Stimulated activated CD4-positive, alpha-beta T cell treated with anti-CD3 and anti-CD28 coated beads, Interleukin-2, amount 100 ng/mL, for 4 hours (primary cell): Measurements from ENCODE around the gene SMIM41.
A peak's percentile ranks its signal among the peaks of the same experiment; 100 is the strongest.

Source experiments
- DNase-seq: peaks from one replicate; pipeline ENCODE4 v3.0.0-alpha.2; 2020; ENCODE audit warnings: low read depth

SMIM41 gene

DNA sequence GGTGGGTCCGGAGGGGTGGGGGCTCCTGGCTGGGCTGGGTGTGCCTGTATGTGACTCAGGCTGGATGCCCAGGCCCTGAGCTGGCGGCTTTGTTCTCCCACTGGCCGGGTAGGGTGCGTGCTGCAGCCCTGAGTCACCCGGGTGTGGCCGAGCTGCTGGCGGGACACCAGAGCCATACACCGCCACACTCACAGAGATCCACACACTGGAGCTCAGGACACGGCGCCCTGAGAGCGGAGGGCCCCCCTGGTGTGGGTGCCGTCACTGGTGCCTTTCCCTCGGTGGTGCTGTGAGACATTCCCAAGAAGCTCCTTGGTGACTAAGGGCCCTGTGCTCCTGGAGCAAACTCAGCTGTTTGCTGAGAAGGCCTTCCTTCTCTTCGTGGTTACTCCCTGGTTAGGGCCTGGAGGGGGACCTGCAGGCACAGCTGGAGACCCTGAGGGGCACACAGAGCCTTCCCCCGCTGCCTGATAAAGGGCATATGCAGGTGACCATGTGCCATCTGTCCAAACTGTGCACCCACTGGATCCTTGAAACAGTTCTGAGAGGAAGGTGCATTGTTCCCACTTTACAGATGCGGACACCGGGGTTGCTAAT lies 68.0 kb downstream of the SMIM41 start:
- DNase-seq: no peak

DNA sequence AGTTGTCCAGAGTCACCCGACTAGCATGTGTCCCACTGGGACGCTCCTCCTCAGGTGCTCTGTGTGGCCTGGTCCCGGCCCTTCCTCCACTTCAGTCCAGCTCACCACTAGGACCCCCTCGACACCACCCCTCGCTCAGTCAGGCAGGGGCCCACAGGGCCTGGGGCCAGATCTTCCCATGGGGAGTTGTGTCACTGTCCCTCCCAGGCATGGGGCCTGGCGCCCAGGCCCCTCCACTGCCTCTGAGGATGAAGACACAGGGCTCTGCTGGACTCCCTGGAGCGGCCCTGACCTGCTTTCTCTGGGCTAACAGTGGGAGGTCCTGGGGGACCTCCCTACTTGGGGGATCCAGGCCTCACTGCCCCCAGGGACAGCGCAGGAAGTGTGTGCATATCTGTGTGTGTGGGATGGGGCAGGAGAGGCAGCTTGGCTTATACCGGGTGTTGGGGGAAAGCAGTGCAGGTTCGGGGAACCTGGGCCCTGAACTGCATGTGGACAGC lies 68.5 kb downstream of the SMIM41 start:
- no peak for DNase-seq

DNA sequence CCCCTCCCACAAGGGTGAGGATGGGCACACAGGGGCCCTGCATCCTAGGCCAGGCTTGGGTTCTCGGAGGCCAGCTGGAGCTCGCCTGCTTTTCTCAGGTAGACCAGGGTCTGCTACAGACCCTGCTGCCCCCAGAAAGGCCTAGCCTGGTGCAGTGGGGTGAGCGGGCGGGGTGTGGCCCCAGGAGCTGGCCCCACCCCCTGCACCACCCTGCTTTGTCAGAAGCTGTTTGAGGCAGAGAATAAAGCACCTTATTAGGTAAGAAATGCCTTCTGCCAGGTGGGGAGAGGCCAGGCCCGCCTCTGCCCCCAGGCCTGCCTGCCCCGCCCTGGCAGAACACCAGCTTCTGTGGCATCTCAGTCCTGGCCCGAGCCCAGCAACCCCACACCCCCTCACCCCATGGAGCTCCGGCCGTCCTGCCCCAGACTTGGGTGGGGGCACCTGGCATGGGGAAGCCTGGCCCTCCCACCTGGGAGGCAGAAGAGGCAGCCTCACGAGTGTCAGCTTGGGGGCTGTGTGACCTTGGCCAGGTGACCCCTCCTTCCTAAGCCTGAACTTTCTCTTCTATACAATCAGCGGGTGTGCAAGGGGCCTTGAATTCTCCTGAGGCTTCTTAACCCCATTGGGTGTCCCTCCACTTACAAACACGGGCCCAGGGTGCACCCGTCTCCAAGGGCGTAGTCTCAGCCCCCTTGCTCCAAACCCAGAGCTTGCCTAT lies 69.1 kb downstream of the SMIM41 start:
- no peak for DNase-seq

- no peak for DNase-seq
Measured at GRCh38 chr12:52149182-52149641, 69.7 kb downstream of the SMIM41 start.

DNA sequence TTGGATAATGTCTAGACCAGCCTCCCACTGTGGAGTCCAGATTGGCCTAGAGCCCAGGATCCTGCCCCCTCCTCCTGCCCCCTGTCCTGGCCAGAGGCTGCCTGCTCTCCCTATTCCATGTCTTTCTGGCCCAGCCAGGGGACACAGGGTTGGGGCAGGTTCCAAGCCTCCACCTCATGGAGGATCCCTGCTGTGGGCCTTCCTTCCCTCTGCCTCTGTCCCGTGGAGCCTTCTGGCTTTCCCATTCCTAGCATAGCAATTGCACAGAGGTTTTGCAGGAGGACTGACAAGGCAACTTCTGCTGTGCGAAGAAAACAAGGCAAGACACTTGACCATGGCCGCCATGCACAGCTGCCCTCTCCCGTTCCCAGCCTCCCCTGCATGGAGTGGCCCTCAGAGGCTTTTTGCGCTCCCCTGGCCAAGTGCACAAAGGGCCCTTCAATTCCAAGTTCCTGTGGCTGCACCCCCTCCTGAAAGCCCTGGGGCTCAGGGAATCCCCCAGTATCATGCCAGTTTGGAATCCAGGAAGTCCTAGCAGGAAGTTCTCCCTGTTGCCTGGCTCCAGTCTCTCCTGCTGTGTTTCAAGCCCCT lies 70.2 kb downstream of the SMIM41 start:
- DNase-seq: no peak

- no peak for DNase-seq
Measured at GRCh38 chr12:52151153-52151836, 71.8 kb downstream of the SMIM41 start.

GRCh38 chr12:52151837-52152783 lies 72.6 kb downstream of the SMIM41 start:
- peak; percentile 50 for DNase-seq

DNA sequence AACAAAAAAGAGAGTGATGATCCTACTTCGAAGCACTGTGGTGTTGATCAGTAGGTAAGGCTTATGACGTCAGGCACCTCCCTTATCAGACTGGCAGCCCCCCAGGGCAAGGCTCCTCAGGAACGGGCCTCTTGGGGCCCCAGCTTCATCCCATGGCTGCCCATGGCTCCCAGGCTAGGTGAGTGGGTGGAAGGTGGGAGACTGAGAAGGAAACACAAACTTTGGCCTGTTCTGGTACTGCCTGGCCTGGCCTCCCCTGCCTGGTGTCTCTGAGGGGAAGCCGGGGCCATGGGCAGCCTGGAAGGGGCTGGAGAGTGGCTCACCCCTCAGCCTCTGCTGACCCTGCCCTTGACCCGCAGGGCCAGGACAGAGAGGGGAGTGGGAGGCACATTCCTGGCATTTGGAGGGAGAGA lies 73.4 kb downstream of the SMIM41 start:
- DNase-seq: no peak

DNA sequence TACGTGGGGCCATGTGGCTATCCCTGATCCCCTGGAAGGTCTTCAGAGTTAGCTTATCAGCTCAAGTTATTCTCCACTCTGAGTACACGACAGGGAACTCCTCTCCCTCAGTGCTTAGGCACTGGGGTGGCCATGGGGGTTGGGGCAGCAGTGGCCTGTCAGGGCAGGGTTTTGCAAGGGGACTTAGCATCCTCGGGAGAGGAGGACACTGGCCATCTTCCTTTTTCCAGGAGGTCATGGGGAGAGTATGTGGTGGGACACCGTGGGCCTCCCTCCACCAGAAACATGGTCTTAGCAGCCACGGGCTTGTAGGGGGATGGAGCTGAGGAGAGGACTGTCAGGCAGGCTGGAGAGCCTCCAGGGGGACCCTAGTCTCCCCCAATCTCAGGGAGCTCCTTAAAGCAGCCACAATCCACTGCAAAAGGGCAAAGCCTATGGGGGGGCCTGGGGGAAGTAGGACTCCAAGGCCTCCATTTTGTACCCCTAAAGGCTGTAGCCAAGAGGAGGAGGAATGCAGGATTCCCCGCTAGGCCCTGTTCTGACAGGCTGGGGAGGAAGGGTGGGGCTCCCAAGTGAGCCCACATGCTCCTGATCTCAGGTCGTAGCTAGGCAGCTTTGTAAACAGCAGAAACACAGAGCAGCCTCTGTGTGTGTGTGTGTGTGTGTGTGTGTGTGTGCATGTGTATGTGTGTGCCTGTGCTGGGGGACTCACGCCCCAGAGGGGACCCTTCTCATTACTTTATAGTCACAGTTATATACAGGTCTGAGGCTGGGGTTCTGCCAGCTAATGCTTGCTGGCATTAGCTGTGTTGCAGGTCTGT lies 75.8 kb downstream of the SMIM41 start:
- DNase-seq: no peak

DNA sequence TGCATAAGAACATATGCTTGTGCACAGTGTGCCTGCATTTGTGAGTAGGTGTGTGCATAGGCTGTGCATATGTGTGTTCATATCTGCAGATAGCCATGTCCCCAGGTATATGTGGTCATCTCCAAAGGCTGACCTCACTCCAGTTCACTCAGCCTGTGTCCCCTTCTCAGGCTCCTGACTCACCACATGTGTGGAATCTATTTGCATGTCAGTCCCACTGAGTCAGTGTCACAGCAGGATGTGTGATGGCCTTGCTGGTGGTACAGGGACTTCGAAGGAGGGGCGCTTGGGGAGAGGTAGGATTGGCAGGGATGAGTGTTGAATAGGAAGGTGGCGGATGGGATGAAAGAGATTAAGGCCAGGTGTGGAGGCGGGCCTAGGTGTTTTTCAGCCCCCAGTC lies 76.8 kb downstream of the SMIM41 start:
- DNase-seq: no peak

DNA sequence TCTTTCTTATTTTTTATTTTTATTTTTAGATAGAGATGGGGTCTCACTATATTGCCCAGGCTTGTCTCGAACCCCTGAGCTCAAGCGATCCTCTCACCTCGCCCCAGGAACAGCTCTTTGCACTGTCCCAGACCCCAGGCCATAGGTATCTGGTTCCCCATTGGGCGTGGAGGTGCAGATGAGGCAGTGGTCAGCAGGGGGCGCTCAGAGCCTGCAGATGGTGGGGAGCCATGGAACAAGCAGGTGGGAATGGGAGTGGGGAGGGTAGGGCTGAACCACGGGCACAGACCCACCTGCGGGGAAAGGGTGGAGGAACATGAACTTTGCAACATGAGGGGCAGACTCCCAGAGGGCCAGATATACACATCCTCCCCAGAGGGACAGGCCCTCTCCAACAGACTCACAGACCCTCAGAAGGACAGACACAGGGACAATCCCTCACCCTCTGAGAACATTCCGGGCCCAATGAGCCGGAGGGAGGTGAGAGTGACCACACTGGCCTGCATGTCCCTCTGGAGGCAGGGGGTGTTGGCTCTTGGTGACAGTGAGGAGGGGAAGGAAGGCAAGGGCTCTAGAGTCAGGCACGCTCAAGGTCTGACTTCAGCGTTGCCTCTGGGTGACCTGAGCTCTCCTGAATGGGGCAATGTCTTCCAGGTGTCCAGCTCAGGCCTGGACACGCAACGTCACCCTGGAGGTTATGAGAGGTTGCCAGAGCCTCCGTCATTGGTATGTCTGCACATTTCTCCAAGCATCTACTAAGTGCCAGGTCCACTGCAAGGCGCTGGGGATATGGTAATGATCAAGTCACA lies 77.5 kb downstream of the SMIM41 start:
- DNase-seq: peak; percentile 53

DNA sequence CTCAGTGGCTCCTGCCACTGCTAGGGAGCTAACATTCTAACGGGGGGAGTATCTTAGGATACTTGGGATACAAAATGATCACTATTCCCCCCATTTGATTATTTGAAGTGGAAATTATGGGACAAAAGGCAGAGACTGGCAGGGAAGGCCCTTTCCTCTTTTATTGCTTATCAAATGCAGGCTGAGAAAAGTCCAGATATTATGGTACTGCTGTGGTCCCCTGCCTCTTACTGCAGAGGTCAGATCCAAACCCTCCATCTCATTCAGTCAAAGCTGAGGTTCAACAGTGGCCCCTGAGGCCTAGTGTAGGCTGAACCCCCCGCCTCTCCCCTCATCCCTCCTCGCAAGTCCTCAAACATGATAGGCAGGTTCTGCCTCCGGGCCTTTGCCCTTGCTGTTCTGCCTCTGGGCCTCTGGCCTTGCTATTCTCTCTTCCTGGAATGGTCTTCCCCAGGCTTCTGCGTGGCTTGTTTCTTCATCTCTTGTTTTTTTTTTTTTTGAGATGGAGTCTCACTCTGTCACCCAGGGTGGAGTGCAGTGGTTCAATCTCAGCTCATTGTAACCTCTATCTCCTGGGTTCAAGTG lies 78.2 kb downstream of the SMIM41 start:
- no peak for DNase-seq
